GM21447 (cell line): ENCODE measurements around the gene HIVEP3.

Experiments used
- ATAC-seq: cut with Tn5 transposase; IDR thresholded peaks from one replicate; pipeline ENCODE4 v1.9.1; 2021; ENCODE audit not compliant: unreplicated experiment

The HIVEP3 gene

GRCh38 chr1:41849211-41849759 is 69.4 kb downstream of the HIVEP3 start:
- no peak for ATAC-seq

DNA sequence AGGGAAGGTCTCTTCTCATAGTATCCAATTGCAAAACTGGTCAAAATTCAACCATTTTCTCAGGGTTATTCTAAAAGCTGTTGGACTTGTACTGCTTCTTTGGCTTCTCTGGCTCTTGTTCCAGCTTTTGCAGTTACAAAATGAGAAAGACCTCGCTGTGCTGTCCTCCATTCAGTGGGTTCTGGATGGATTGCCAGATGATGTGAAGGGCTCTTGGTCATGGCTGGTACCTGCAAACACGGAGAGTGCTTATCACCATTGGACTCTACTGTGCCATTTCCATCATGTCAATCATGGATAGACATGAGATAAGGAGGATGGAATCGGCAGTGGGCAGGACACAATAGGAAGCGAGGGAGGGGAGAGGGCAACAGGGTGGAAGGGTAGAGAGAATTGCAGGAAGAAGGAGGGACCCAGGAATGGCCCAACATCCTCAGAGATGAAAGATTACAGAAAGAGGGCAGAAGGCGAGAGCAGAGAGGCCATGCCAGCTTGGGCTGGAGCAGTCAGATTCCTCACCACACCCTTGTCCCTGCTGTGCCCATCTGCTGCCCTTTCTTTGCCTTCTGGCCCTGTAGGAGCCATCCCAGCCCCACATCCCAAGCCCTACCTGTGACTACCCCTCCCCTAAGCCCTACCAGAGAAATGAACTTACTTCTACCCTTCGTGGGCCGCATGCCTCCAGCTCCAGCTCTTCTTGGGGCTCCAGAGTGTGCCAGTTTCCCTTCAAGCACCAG is 70.3 kb downstream of the HIVEP3 start:
- ATAC-seq, result no peak

GRCh38 chr1:41847733-41848132 is 71.0 kb downstream of the HIVEP3 start:
- ATAC-seq, result no peak

GRCh38 chr1:41846625-41847405 is 71.9 kb downstream of the HIVEP3 start:
- no peak for ATAC-seq

GRCh38 chr1:41844781-41845272 is 73.9 kb downstream of the HIVEP3 start:
- ATAC-seq, result no peak

DNA sequence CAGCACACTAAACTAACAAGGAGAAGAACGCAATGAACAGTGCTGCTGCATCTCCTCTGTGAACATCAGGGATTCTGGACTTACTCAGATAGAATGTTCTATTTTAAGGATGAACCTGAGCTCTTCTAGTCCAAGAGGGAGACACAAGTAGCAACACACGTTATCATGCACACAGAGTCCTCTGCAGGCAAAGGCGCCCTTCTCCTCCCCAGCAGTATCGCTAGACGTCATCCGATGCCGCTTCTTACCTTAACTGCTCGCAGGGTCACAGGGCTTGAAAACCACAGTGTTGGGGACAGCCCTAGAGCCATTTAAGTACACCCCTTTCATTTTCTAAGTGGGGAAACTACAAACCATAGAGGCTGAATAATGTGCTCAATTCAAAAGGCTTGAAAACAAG is 74.5 kb downstream of the HIVEP3 start:
- ATAC-seq, result no peak

- ATAC-seq, result no peak
Measured at GRCh38 chr1:41842993-41843755, 75.5 kb downstream of the HIVEP3 start.

DNA sequence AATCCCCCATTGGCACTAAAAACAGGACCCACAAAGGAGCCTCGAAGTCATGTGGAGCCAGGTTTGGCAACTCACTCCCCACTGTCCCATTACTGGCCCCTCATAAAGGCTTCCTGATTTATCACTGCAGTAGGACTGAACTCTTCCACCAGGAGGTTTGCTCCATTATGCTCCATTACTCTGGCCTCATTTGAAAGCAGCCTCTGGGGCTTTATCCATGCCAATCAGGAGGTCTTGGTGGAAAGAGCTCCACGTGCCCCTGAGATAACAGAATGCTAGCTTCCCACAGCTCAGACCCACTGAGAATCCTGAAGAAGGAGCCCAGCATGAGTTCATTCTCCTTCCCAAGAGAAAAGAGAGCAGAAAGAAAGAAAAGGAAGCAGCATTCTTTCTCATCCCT is 76.4 kb downstream of the HIVEP3 start:
- no peak for ATAC-seq

GRCh38 chr1:41840592-41841246 is 78.0 kb downstream of the HIVEP3 start:
- no peak for ATAC-seq

GRCh38 chr1:41838266-41838665 is 80.5 kb downstream of the HIVEP3 start:
- no peak for ATAC-seq

DNA sequence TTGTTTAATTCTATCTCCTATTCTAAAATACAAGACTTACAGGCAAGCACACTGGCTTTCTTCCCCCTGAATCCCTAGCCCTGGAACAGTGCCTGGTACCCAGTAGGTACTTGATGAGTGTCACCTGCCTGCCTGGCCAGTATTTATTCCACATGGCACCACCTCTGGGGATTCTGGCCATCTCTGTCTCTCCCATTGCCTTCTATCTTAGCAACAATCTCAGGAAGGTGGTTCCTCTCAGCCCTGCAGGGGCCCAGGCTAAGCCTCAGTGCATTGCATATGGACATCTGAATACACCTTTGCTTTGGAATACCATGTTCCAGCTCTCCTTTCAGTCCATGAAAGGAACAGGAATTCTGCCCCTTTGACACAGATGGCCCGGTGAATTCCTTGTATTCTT is 81.0 kb downstream of the HIVEP3 start:
- ATAC-seq, result no peak

DNA sequence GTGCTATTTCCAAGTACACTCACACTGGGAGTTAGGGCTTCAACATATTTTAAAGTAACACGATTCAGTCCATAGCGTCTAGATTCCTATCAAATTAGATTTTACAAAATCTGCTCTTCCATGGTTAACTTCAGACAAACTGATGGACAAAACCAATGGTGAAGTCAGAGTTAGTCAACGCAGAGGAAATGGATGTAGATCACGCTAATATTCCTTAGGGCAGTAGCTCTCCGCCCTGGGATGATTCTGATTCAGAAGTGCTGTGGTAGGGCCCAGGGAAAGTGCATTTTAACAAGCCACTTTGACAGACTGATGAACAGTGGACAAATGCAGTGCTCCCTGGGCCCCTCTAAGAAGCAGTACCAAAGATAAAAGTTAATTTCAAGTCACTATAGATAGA is 83.2 kb downstream of the HIVEP3 start:
- ATAC-seq, result no peak

DNA sequence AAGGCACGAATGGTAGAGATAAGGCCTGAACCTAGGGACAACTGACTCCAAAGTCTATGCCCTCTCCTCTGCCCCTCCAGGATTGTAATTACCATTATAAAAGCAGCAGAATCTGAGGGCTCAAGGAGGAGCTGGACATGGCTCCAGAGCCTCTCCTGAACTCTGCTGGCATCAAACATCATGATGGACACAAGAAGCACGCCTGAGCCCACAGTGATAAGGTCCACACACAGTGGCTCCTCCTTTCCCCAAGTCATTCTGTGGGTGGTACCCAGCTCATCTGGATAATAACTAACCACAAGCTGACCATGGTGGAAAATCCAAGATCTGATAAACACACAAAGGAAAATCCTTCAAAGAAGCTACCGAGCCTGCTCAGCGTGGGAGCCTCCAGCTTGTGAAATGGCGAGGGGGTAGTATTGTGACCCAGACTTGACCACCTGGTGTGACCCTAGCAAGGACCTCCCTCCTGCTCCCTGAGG is 85.2 kb downstream of the HIVEP3 start:
- no peak for ATAC-seq

DNA sequence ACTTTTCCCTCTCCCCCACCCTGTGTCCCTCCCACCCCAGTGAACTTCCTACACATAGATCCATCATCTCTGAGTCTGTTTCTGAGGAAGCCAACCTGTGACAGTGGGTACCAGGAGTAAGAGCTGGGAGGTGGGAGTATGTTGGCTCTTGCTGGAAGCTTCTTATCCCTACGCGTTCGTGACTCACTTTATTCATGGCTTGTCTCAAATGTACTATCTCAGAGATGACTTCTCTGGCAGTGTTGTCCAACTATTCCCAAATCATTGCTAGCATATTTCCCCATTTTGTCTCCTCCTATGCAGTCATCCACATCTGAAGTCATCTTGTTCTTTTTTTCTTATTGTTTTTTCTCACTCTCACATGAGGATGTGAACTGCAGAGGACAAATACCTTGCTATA is 88.0 kb downstream of the HIVEP3 start:
- ATAC-seq, result no peak

- ATAC-seq, result no peak
Measured at GRCh38 chr1:41827991-41828570, 90.6 kb downstream of the HIVEP3 start.

GRCh38 chr1:41823471-41823870 is 95.3 kb downstream of the HIVEP3 start:
- no peak for ATAC-seq

- no peak for ATAC-seq
Measured at GRCh38 chr1:41822866-41823265, 95.9 kb downstream of the HIVEP3 start.

DNA sequence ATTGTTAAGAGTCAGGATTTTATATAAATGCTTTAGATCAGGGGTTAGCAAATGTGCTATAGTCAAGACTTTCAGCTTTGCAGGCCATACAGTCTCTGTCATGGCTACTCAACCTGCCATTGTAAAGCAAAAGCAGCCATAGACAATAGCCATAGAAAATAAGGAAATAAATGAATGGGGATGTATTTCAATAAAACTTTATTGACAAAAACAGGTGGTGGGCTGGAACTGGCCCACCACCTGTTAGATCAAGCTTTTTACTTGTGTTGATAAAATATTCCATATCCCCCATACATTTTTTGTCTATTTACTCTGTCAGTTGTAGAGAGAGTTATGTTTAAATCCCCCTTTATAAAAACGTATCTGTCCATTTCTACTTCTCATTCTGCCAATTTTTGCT is 98.9 kb downstream of the HIVEP3 start:
- ATAC-seq, result no peak

- no peak for ATAC-seq
Measured at GRCh38 chr1:41819069-41819468, 99.7 kb downstream of the HIVEP3 start.

DNA sequence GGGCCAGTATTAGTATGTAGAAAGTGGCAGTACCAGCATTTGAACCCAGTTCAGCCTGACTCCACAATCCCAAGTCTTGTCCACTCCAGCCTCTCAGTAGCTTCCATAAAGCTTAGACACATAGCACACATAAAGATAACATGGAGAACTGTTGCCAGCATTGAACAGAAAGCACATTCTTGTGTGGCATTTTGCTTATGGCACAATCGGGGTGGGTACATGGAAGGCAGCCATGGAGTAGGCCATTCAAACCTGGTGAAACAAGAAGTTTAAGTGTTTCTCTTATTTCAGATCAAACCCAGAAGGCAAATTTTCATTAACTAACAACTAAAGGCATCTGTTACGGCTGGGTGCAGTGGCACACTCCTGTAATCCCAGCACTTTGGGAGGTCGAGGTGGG is 102.7 kb downstream of the HIVEP3 start:
- no peak for ATAC-seq
